H1 (cell line): ENCODE results near the gene OPCML.

Experiments
- BRCA1 ChIP-seq: IDR thresholded peaks from 2 replicates; pipeline ENCODE4 v1.6.1; 2012; ENCODE audit warnings: low read depth, low read length, improper control_type of control experiment
- CEBPB ChIP-seq: IDR thresholded peaks from 2 replicates; pipeline ENCODE4 v1.6.1; 2012; ENCODE audit warnings: low read depth, low read length
- EZH2 ChIP-seq: fragments of 200-600 bp; sonication (generic); IDR thresholded peaks from 2 replicates; pipeline ENCODE4 v1.7.1; 2012; ENCODE audit warnings: low read depth, mild to moderate bottlenecking, moderate library complexity, low read length, inconsistent platforms; ENCODE audit not compliant: severe bottlenecking
- POLR2A ChIP-seq, 2 experiments: IDR thresholded peaks; 1 replicate in 1 of 2; 2 replicates in 1 of 2; pipeline ENCODE4 v1.6.1; 2011; ENCODE audit warnings: low read depth in 2 of 2, low read length in 2 of 2, mild to moderate bottlenecking in 2 of 2; ENCODE audit errors: control extremely low read depth in 1 of 2
- POLR2AphosphoS5 ChIP-seq: IDR thresholded peaks from 2 replicates; pipeline ENCODE4 v1.6.1; 2011; ENCODE audit warnings: low read depth, low read length
- RAD21 ChIP-seq, 2 experiments: IDR thresholded peaks in 1 of 2; conservative IDR thresholded peaks in 1 of 2; 2 replicates each; pipeline ENCODE4 v1.6.1; 2011; ENCODE audit warnings: low read depth in 2 of 2, low read length in 2 of 2, improper control_type of control experiment in 1 of 2, inconsistent platforms in 1 of 2, mild to moderate bottlenecking in 1 of 2, moderate library complexity in 1 of 2
- RXRA ChIP-seq: IDR thresholded peaks from 2 replicates; pipeline ENCODE4 v1.6.1; 2011; ENCODE audit warnings: low read depth, mild to moderate bottlenecking, low read length, moderate library complexity; ENCODE audit not compliant: insufficient read depth
- TAF1 ChIP-seq: IDR thresholded peaks from 2 replicates; pipeline ENCODE4 v1.6.1; 2011; ENCODE audit warnings: mild to moderate bottlenecking, low read depth, low read length
- TBP ChIP-seq: IDR thresholded peaks from 2 replicates; pipeline ENCODE4 v1.6.1; 2011; ENCODE audit warnings: low read depth, low read length, improper control_type of control experiment
- YY1 ChIP-seq: IDR thresholded peaks from 2 replicates; pipeline ENCODE4 v1.6.1; 2011; ENCODE audit warnings: low read depth, mild to moderate bottlenecking, low read length
- TF ChIP-seq, protein P1 (sequence below), 3 experiments: IDR thresholded peaks; 1 replicate in 2 of 3; 2 replicates in 1 of 3; pipeline versions ENCODE4 v1.5.1 to v1.6.1; 2011; ENCODE audit warnings: low read length in 3 of 3, mild to moderate bottlenecking in 3 of 3, inconsistent platforms in 2 of 3, low read depth in 1 of 3, moderate library complexity in 1 of 3; ENCODE audit not compliant: insufficient read depth in 1 of 3; ENCODE audit errors: control extremely low read depth in 1 of 3

DNA sequence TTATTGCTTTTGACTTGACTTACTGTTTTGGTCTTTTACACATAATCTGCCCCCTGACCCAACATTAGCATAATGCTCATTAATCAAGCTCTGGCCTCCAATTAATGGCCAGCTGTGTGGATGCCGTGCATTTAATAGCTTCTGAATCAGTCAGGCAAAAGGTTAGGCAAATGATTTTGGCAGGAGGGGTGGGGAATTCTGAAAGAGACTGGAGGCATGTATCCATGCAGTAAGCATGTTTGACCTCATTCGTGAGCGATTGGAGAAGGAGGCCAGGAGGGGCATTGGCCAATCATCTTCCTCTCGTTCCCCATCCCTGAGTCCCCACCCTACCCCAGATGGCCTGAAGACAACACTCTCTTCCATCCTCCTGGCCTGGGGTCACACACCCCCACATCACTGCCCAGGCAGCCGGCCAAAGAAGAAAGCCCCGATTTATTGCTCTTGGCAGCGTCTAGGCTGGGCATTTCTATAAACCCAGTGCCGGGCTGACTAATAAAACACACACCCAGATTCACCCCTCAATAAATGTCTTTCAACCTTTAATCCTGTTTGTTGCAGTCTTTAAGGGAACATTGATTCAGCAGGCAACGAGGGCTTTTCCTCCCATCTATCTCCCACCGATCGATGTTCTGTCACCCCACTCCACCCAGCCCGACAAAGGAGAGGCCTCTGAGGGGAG is 150.0 kb downstream of the OPCML start:
- TF ChIP-seq, protein P1, sequence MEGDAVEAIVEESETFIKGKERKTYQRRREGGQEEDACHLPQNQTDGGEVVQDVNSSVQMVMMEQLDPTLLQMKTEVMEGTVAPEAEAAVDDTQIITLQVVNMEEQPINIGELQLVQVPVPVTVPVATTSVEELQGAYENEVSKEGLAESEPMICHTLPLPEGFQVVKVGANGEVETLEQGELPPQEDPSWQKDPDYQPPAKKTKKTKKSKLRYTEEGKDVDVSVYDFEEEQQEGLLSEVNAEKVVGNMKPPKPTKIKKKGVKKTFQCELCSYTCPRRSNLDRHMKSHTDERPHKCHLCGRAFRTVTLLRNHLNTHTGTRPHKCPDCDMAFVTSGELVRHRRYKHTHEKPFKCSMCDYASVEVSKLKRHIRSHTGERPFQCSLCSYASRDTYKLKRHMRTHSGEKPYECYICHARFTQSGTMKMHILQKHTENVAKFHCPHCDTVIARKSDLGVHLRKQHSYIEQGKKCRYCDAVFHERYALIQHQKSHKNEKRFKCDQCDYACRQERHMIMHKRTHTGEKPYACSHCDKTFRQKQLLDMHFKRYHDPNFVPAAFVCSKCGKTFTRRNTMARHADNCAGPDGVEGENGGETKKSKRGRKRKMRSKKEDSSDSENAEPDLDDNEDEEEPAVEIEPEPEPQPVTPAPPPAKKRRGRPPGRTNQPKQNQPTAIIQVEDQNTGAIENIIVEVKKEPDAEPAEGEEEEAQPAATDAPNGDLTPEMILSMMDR (IDR thresholded peaks at IDR 0.05; ENCODE audit: control extremely low read depth in 1 of 3, insufficient read depth in 1 of 3, low read depth in 1 of 3, low read length in 3 of 3): no peak
- TF ChIP-seq CEBPB (no peak), YY1 (no peak), POLR2A (IDR thresholded peaks at IDR 0.05; ENCODE audit: control extremely low read depth in 1 of 2, low read depth in 2 of 2, low read length in 2 of 2) (no peak), EZH2 (no peak), TBP (no peak), POLR2AphosphoS5 (no peak), TAF1 (no peak), RXRA (no peak), BRCA1 (no peak), RAD21 (IDR thresholded peaks at IDR 0.05 in 1 of 2, conservative IDR thresholded peaks at IDR 0.05 in 1 of 2; ENCODE audit: low read depth in 2 of 2, low read length in 2 of 2) (no peak)
